Esophagus squamous epithelium (tissue), 4 donors: Measurements from ENCODE around the gene ANKRD7.

ENCODE experiments used
- CTCF ChIP-seq, 6 experiments: fragments of 450-650 bp in 4 of 6; fragments of 200-600 bp in 2 of 6; sonication (generic) in 2 of 6; IDR thresholded peaks; one replicate each; pipeline ENCODE4 v1.5.1; 2016 to 2019; ENCODE audit warnings: antibody characterized with exemption in 6 of 6, mild to moderate bottlenecking in 4 of 6, moderate library complexity in 4 of 6
- POLR2A ChIP-seq, 4 donors: fragments of 450-650 bp; IDR thresholded peaks; one replicate each; pipeline ENCODE4 v1.6.1; 2017; ENCODE audit warnings: antibody characterized with exemption in 4 of 4, mild to moderate bottlenecking in 4 of 4, moderate library complexity in 3 of 4

GRCh38 chr7:118239014-118239413 lies 14.5 kb downstream of the ANKRD7 start:
- TF ChIP-seq POLR2A (IDR thresholded peaks at IDR 0.05), result no peak
- TF ChIP-seq CTCF (IDR thresholded peaks at IDR 0.05), result no peak
